GM18520 (cell line): Measurements from ENCODE around the gene CMKLR1.

Experiments
- ATAC-seq: cut with Tn5 transposase; IDR thresholded peaks from one replicate; pipeline ENCODE4 v1.9.1; 2021; ENCODE audit not compliant: unreplicated experiment

Gene CMKLR1

DNA sequence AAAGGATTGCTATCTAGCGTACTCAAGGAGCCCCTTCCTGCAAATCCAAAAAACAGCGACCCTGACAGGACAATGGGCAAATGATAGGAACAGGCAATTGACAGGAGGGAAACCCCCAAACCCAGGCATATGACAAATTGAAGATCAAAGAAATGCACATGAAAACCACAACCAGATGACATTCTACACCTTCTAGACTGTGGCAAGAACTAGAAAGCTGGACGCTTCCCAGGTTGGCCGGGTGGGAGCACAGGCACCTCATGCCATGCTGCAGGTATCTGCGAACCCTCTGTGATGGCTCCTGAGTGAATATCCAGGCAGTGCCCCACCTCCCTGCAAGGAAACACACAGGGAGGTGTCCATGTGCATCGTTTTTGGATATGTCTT lies 37.1 kb downstream of the CMKLR1 start:
- ATAC-seq: no peak

GRCh38 chr12:108301346-108301745 lies 37.8 kb downstream of the CMKLR1 start:
- ATAC-seq: no peak

GRCh38 chr12:108299980-108300696 lies 39.0 kb downstream of the CMKLR1 start:
- ATAC-seq: no peak

- no peak for ATAC-seq
Measured at GRCh38 chr12:108299516-108299915, 39.6 kb downstream of the CMKLR1 start.

DNA sequence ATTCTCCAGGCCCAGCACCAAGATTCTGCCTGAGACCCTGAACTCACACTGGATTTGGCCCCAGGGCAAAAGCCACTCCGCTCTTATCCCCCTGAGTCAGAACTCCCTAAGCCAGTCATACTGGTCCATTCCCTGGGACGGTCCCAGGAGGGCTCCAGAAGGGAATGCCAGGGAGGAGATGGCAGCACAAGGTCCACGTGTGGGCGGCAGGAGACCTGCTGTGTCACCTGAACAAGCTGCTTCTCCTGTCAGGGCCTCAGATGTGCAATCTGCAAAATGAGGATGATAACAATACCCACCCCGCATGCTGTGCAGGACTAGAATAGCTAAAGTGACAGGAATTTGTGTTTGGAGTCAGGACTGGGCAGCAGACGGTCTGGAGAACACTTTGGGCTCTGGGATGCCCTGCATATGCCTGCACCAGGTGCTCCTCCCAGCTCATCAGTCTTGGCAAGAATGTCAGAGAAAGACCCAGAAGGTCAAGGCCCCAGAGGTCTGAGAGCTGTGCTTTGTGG lies 40.3 kb downstream of the CMKLR1 start:
- ATAC-seq: no peak

DNA sequence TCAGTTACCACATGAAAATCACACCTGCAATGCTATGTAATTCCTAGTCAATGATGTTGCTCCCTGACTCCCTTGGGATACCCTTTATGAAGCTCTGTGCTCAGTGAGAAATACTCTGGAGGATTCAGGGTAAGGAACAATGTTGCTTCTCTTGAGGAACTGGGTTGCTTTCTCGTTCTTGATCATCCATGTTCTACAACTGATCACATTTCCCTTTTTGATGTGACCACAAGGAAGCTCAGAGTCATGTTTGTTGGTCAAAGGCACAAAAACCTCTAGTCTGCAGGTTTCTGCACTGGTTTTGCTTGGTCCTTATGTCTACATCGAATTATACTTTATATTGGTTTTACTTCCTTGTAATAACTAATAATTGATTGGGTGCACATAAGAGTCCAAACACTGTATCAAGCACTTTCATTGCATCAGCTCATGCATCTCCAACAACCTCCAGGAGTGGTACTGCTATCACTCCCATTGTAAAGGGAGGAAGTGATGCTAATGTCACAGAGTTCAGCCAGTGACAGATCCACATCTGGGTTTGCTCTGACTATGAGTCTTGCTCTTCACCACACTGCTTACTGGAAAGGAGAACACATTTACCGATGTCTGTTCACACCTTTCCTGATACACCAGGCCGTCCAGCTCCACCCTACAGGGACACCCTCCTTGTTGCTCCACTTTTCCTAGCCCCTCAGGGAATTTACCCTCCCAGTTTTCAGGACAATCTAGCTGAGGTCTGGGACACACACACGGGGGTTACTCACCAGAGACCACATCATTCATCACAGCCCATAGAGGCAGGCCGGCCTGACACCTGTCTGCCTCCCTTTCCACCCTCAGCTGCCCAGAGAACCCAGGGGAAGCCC lies 41.0 kb downstream of the CMKLR1 start:
- ATAC-seq: no peak

- ATAC-seq: no peak
Measured at GRCh38 chr12:108297424-108297823, 41.7 kb downstream of the CMKLR1 start.

GRCh38 chr12:108296945-108297344 lies 42.2 kb downstream of the CMKLR1 start:
- ATAC-seq: no peak

- ATAC-seq: no peak
Measured at GRCh38 chr12:108295641-108296040, 43.5 kb downstream of the CMKLR1 start.

DNA sequence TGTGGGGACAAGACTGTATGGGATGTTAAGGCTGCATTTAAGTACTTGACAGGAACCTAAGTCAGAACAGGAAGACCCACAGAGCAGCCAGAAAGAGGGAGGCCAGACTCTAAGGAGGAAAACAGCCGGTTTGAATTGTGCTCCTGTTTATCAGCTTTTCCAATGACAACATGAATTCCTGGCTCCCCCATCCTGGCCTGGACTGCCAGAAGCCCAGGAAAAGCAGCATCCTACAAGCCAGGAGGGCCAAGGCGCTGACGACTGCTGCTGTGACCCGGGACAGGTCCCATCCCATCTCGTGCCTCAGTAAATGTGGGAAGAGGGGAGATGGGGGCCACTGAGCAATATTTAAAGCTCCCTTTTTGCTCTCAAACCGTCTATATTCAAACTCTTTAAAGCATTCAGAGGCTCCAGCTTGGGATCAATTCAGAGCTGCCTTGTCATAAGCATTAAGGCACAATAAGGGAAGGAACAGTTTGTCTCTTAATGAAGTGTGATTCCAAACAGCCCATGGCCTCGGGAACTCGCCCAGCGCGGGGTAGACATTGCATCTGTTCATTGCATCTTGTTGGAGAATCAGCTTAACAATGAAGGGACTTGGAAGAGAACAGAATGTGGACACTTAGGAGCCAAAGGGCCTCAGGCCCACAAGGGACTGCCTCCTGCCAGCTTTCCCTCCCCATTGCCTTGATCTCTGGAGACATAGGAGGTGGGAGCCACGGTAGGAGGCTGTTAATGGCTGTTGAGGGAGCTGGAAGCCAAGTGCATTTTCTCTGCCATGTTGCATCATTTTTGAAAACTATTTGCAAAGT lies 49.6 kb downstream of the CMKLR1 start:
- no peak for ATAC-seq

DNA sequence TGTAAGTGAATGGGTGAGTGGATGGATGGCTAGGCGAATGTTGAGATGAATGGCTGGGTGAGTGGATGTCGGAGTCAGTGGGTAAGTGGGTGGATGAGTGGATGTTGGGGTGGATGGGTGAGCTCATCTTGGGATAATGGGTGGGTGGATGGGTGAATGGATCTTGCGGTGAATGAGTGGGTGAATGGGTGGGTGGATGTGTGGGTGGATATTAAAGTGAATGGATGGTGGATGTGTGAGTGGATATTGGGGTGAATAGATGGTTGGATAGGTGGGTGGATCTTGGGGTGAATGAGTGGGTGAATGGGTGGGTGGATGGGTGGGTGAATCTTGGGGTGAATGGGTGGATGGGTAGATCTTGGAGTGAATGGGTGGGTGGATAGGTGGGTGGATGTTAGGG lies 51.9 kb downstream of the CMKLR1 start:
- no peak for ATAC-seq

GRCh38 chr12:108285016-108285415 lies 54.1 kb downstream of the CMKLR1 start:
- ATAC-seq: no peak

DNA sequence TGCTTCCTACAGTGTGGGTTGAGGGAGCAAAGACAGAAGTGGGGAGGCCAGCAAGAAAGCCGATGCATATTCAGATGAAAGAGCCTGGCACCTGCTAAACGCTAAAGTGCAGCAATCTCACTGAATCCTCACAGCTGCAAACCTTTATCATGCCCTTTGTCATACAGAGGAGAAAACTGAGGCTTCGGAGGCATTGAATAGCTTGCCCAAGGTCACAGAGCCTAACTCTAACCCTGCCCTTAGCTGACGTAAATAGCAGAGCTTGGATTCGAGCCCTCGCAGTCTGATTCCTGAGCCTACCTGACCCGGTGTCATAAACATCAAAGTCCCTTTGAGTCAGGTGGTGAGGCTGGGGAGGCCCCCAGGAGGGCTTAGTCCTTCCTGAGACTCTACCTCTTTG lies 54.9 kb downstream of the CMKLR1 start:
- no peak for ATAC-seq

DNA sequence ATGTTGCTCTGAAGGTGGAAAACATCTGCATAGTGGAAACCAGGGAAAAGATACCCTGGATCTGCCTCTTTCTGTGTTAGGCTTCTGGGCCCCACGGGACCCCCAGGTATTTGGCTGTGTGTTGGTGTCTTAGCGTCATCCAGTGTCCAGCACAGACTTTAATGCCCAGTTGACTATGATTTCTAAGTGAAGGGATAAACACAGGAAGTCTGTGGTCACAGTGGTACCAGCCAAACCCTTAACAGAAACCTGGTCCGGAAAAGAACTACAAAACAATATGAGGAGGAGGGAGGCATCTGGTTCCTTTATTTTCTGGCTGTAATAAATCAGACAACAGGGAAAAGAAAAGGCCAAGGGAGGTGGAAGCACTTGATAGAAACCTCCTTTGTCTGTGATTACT lies 56.4 kb downstream of the CMKLR1 start:
- ATAC-seq: no peak

DNA sequence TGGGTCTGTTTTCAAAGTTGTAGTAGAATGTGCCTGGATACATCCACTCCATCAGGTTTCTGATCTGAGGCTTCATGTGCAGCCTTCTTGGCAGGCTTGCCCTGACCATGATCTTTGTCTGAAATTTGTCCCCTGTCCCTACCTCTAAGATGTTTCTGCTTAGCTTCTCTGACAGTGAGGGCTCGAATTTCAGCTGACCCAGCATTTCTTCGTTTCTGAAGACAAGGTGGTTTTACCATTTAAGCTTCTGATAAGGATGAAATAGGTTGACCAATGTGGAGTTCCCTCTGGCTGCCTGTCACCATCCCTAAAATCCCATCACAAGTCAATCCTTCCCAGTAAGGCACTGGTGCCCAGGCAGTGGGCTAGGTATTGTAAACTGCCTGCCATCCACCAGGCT lies 57.0 kb downstream of the CMKLR1 start:
- no peak for ATAC-seq

GRCh38 chr12:108277613-108278012 lies 61.5 kb downstream of the CMKLR1 start:
- no peak for ATAC-seq

- no peak for ATAC-seq
Measured at GRCh38 chr12:108273217-108273616, 65.9 kb downstream of the CMKLR1 start.

DNA sequence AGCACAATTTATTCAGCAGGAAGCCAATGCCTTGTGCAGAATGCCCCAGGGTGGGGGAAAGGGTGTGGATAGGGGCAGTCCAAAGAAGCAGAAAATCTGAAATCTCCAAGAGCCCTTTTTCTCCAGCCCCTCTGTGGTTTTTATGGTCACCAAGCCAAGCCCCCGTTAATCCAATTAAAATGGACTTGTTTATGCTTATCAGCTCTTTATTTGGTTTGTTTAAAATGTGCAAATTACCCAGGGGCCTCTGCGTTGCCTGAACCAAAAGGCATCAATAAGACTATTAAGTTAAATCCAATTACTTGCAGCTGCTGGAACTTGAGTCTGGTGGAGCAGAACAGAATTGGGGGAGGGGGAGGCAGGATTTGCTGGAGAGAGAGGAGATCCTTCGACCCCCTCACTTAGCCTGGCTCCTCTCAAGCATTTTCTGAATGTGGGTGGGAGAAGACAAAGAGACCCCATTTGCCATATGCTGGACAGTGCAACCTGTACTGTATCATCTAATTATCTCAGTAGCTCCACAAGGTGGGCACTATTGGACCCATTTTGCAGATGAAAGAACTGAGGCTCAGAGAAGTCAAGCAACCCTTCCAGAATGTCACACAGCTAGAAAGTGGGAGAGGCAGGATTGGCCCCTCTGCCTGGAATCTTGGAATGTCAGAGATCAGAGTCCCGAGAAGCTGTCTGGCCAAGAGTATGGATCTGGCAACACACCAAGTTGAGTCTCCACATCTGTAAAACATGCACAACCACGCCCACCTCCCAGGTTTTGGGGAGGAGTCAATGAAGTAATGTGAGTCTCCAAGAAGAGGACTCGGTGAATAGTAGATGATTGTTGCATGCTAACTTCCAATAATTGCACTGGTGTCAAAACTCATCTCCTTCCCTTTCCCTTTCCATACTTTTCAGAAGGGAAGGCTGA lies 66.9 kb downstream of the CMKLR1 start:
- no peak for ATAC-seq

- no peak for ATAC-seq
Measured at GRCh38 chr12:108270849-108271143, 68.3 kb downstream of the CMKLR1 start.

DNA sequence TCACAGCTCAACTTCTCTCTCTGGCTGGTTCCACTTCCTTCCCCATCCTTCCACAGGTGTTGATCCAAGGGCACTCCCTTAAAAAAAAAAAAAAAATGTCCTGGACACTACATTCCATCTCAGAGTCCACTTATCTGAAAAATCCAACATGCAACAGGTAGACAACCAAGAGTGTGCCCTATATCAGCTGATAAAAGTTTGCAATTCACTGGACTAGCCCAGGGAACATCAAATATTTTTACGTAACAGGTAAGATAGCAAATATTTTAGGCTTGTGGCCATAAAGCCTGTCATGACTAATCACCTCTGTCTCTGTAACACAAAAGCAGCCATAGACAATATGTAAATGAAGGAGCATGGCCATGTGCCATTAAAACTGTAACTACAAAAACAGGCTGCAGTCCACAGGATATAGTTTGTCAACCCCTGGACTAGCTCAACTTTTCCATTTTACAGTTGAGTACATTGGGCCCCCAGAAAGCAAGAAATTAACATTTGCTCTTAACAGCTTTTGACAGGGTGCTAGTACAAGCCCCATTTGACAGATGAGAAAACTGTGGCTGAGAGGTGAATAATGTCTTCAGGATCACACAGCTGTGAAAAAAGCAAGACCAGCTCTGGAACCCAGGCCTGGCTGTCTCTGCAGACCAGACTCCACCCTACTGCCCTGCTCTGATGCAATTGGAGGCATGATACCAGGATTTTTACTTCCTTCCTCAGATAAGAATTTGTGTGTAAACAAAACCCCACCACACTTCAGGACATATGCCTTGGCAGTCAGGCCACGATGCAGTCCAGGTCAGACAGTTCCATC lies 68.9 kb downstream of the CMKLR1 start:
- ATAC-seq: no peak
